Activated CD4-positive, alpha-beta memory T cell treated with anti-CD3 and anti-CD28 coated beads, Interleukin-2, amount 10 ng/mL, durations not matched to agents 7 days and 5 days (primary cell): ENCODE measurements around the gene LETM1. TPM values are rescaled to one million over a fixed set of nuclear protein-coding genes. Genes with fewer than 3 reads are reported as not detected.

Source experiments
- CTCF ChIA-PET: fragments of 350-600 bp; sonication (Branson Sonifier 250); formaldehyde crosslinking; loops from one replicate; lab custom pipeline; 2021; ENCODE audit warnings: antibody characterized with exemption, inconsistent platforms; lab: Charles Lee
- POLR2A ChIA-PET: fragments of 350-600 bp; sonication (Branson Sonifier 250); formaldehyde crosslinking; loops from one replicate; lab custom pipeline; 2021; ENCODE audit warnings: antibody characterized with exemption; lab: Charles Lee
- DNase-seq: peaks from one replicate; pipeline ENCODE4 v3.0.0-alpha.2; 2020
- H3K27ac Mint-ChIP-seq: one replicate; pipeline ENCODE4 v1.8.0; 2021; ENCODE audit warnings: mild to moderate bottlenecking, mixed read lengths
- H3K27me3 Mint-ChIP-seq: one replicate; pipeline ENCODE4 v1.8.0; 2021; ENCODE audit warnings: mixed read lengths
- H3K36me3 Mint-ChIP-seq: one replicate; pipeline ENCODE4 v1.8.0; 2021; ENCODE audit warnings: low read depth, mixed read lengths
- H3K4me1 Mint-ChIP-seq: one replicate; pipeline ENCODE4 v1.8.0; 2021; ENCODE audit warnings: mixed read lengths
- H3K4me3 Mint-ChIP-seq: one replicate; pipeline ENCODE4 v1.8.0; 2021; ENCODE audit warnings: mild to moderate bottlenecking, mixed read lengths
- H3K9me3 Mint-ChIP-seq: one replicate; pipeline ENCODE4 v1.8.0; 2021; ENCODE audit warnings: mixed read lengths
- total RNA-seq, 2 experiments: library from RNA; stranded (reverse); gene quantifications; one replicate each; pipeline ENCODE4 v1.2.3, GENCODE V29; 2021

The LETM1 gene
- total RNA-seq, 2 experiments from 2014 or later, result 36.6 to 39.3 TPM

DNA sequence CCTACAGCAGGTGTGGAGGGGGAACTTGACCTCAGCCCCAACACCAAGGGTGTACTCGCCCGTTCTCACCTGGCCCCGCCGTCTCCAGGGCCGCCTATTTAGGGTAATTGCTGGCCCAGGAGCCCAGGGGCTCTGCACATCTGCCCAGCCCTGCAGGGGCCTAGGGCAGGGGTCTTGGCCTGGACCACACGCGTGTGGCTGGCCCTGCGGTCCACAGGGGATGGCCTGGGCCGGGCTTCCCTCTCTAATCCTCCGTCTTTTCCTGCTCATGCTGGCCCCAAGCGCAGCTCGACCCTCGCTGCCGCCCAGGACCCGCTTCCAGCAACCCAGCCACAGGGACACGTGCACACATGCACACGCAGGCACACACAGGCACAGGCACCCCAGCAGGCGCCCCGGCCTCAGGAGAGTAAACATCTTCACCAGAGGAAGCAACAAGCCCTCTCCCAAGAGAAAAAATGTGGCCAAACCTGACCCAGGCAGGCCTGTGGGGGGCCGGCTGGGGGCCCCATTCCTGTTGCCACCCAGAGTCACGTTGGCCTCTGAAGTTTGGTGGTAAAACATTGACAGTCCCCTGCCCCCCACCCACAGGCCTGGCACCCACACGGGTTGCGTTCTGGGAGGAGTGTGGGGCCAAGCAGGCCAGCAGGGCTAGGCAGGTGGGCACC, 87.5 kb downstream of the LETM1 start:
- Mint-ChIP-seq H3K4me1 (peaks cover 6% of the 10 kb centered on the region), H3K27ac (no peak overlapping the region), H3K9me3 (no peaks in the 10 kb centered on the region), H3K4me3 (peak overlapping the region; percentile 54), H3K27me3 (peaks cover 16% of the 10 kb centered on the region), H3K36me3 (no peaks in the 10 kb centered on the region)
- DNase-seq, result no peak
- CTCF ChIA-PET, result interaction anchor here (0.6 to 1.0 kb wide), 2 partner anchors 40 to 441 kb away, joined by 3 read pairs; no protein-coding TSS in a partner anchor
- POLR2A ChIA-PET, result no interaction called here

DNA sequence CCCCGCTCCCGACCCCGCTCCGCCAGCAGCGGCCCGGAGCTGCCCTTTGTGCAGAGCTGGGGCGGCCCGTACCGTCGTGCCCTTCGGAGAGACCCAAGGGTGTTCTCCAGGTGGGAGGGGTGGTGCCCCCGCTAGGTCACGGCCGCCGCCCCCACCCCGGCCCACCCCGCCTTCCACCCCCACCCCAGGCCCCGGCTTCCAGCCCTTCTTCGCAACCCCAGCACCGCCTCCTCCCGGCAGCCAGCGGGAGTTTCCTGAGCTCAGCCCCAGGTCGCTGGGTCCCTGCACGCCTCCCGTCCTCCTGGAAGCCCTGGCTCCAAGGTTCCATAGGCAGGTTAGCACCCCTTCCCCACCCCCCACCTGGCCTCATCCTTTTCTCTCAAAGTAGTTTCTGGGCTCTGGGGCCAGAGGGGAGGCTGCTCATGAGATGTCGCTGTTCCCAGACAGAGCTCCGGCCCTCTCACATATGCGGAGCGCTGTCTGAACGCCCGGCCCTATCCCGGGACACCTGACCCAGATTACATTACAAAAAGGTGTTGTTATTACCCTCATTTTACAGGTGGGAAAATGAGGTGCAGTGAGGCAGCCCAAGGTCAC, 88.1 kb downstream of the LETM1 start:
- no peaks in the 10 kb centered on the region for H3K36me3 Mint-ChIP-seq
- H3K27me3 Mint-ChIP-seq, result peaks cover 18% of the 10 kb centered on the region
- CTCF ChIA-PET, result interaction anchor here (0.6 to 1.0 kb wide), 2 partner anchors 40 to 442 kb away, joined by 3 read pairs; no protein-coding TSS in a partner anchor
- peaks cover 6% of the 10 kb centered on the region for H3K4me1 Mint-ChIP-seq
- no peaks in the 10 kb centered on the region for H3K9me3 Mint-ChIP-seq
- peak overlapping the region; percentile 54 for H3K4me3 Mint-ChIP-seq
- peak; percentile 39 for DNase-seq
- POLR2A ChIA-PET, result no interaction called here
- no peak overlapping the region for H3K27ac Mint-ChIP-seq

- H3K4me3 Mint-ChIP-seq, result no peak overlapping the region
- ChIA-PET CTCF (interaction anchor here (1.0 kb wide), 1 partner anchor 41 kb away, joined by 3 read pairs; no protein-coding TSS in a partner anchor), POLR2A (no interaction called here)
- peaks cover 19% of the 10 kb centered on the region for H3K27me3 Mint-ChIP-seq
- no peak for DNase-seq
- H3K9me3 Mint-ChIP-seq, result no peaks in the 10 kb centered on the region
- H3K36me3 Mint-ChIP-seq, result no peaks in the 10 kb centered on the region
- H3K27ac Mint-ChIP-seq, result no peak overlapping the region
- peaks cover 6% of the 10 kb centered on the region for H3K4me1 Mint-ChIP-seq
Measured at GRCh38 chr4:1767061-1767769, 88.7 kb downstream of the LETM1 start.

DNA sequence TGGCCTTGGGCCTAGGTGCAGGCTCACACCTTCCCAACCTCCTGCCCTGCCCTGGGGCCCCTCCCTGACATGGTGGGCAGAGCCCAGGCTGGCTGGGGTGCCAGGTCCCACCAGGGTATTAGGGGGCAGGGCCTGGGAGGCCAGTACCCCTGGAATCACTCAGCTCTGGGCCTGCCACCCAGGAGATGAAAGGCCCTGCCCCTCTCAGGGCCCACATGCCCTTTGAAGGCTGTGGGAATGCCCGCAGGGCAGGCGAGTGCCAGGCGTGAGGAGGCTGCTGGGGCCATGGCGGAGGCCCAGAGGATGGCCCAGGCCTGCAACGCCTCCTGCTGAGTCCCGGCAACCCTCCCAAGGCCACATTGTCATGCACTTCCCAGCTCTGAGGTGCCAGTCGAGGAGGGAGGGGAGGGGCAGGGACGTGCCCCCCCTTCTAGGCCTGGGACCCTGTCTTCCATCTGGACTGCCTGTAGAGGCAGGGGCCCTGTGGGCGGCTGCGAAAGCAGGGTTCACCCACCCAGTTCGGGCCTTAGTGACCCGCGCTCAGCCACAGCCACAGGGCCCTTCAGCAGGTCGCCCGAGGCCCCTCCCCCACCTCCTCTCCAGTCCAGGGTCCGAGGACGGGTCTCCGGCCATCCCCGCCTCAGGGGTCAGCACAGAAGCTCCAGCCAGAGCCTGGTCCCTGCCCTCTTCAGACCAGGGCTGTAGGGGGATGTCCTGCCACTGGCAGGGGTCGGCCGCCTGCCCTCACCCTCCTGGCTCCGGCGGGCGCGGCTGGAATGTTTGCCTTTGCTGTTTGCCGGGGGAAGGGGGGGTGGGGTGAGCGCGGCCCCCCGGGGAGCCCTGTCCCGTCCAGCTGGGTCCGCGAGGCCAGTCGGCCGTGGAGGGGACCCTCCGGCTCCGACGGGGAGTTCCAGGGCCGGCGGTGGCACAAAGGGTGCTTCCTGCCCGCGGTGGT, 89.6 kb downstream of the LETM1 start:
- CTCF ChIA-PET, result no interaction called here
- no peak overlapping the region for H3K27ac Mint-ChIP-seq
- POLR2A ChIA-PET, result interaction anchor here (1.0 kb wide), 1 partner anchor 22 kb away, joined by 3 read pairs; no protein-coding TSS in a partner anchor
- H3K9me3 Mint-ChIP-seq, result no peaks in the 10 kb centered on the region
- H3K36me3 Mint-ChIP-seq, result no peaks in the 10 kb centered on the region
- H3K4me1 Mint-ChIP-seq, result peaks cover 5% of the 10 kb centered on the region
- H3K4me3 Mint-ChIP-seq, result no peak overlapping the region
- no peak for DNase-seq
- H3K27me3 Mint-ChIP-seq, result peaks cover 19% of the 10 kb centered on the region

DNA sequence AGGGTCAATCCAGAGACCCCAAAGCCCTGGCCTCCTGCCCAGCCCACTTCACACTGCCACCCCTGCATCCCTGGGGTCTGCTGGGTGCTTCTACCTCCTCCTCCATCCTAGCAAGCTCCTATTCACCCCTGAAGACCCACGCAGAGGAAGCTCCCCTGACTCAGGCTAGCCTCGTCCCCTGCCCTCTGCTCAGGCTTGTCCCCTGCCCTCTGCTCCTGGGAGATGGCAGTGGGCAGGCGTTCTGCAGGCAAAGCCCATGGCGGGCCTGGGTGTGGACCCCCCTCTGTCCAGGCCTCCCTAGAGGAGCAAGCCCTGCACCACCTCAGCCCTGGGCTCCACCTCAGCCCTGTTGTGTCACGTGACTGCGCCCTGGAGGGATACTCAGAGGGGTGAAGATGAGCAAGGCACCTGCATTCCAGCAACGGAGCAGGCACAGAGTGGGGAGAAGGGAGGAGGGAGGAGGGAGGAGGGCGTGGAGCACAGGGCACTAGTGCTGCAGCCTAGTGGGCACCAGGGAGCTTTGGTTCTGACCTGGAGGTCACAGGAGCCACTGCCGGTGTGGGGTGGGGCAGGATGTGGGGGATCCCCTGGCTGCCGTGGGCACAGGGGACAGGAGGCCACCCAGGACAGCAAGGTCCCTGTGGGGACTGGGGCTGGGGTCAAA, 90.4 kb downstream of the LETM1 start:
- no peaks in the 10 kb centered on the region for H3K9me3 Mint-ChIP-seq
- DNase-seq, result no peak
- CTCF ChIA-PET, result interaction anchor here (0.5 kb wide), 1 partner anchor 10 kb away, joined by 3 read pairs; no protein-coding TSS in a partner anchor
- no peak overlapping the region for H3K4me3 Mint-ChIP-seq
- peaks cover 5% of the 10 kb centered on the region for H3K4me1 Mint-ChIP-seq
- H3K27ac Mint-ChIP-seq, result no peak overlapping the region
- peaks cover 19% of the 10 kb centered on the region for H3K27me3 Mint-ChIP-seq
- POLR2A ChIA-PET, result interaction anchor here (1.0 kb wide), 1 partner anchor 21 kb away, joined by 3 read pairs; no protein-coding TSS in a partner anchor
- H3K36me3 Mint-ChIP-seq, result no peaks in the 10 kb centered on the region

GRCh38 chr4:1764670-1765069, 91.3 kb downstream of the LETM1 start:
- ChIA-PET CTCF (interaction anchor here (0.5 kb wide), 1 partner anchor 11 kb away, joined by 3 read pairs; no protein-coding TSS in a partner anchor), POLR2A (no interaction called here)
- no peaks in the 10 kb centered on the region for H3K36me3 Mint-ChIP-seq
- H3K4me3 Mint-ChIP-seq, result no peak overlapping the region
- peaks cover 19% of the 10 kb centered on the region for H3K27me3 Mint-ChIP-seq
- DNase-seq, result no peak
- H3K4me1 Mint-ChIP-seq, result peaks cover 5% of the 10 kb centered on the region
- no peak overlapping the region for H3K27ac Mint-ChIP-seq
- no peaks in the 10 kb centered on the region for H3K9me3 Mint-ChIP-seq

DNA sequence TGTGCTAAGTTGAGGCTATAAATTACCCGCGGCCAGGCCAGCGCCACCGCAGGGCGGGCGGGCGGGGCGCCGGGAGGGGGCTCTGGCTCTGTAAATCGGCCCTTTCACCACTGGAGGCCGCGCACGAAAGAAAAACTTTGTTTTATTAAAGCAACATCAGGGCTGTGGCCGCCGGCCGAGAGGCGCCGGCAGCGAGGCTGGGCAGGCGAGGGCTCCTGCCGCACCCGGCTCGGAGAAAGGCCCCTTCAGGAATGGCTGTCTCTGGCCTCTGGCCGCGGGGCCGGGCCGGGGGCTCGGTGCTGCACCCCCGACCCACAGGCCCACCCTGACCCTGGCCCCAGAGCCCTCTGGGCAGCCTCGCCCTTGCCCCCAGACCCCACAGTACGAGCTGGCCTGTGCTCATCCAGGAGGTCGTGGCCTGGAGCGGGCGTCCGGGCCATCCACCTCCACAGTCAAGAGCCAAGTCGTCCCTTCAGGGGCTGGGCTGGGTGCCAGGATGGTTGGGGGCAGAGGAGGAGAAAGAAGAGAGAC, 92.3 kb downstream of the LETM1 start:
- H3K36me3 Mint-ChIP-seq, result no peaks in the 10 kb centered on the region
- H3K27ac Mint-ChIP-seq, result no peak overlapping the region
- H3K27me3 Mint-ChIP-seq, result peaks cover 19% of the 10 kb centered on the region
- H3K9me3 Mint-ChIP-seq, result no peaks in the 10 kb centered on the region
- ChIA-PET POLR2A (no interaction called here), CTCF (no interaction called here)
- no peak for DNase-seq
- H3K4me3 Mint-ChIP-seq, result no peak overlapping the region
- peaks cover 5% of the 10 kb centered on the region for H3K4me1 Mint-ChIP-seq

- Mint-ChIP-seq H3K9me3 (no peaks in the 10 kb centered on the region), H3K4me1 (peaks cover 5% of the 10 kb centered on the region), H3K27ac (no peak overlapping the region), H3K4me3 (no peak overlapping the region), H3K27me3 (peaks cover 16% of the 10 kb centered on the region), H3K36me3 (no peaks in the 10 kb centered on the region)
- no peak for DNase-seq
- ChIA-PET CTCF (no interaction called here), POLR2A (no interaction called here)
Measured at GRCh38 chr4:1763070-1763549, 92.8 kb downstream of the LETM1 start.

GRCh38 chr4:1762264-1763010, 93.5 kb downstream of the LETM1 start:
- POLR2A ChIA-PET, result no interaction called here
- H3K27ac Mint-ChIP-seq, result no peak overlapping the region
- DNase-seq, result no peak
- H3K4me1 Mint-ChIP-seq, result peaks cover 1% of the 10 kb centered on the region
- H3K36me3 Mint-ChIP-seq, result no peaks in the 10 kb centered on the region
- H3K27me3 Mint-ChIP-seq, result peaks cover 13% of the 10 kb centered on the region
- H3K4me3 Mint-ChIP-seq, result no peak overlapping the region
- CTCF ChIA-PET, result no interaction called here
- no peaks in the 10 kb centered on the region for H3K9me3 Mint-ChIP-seq
